ENCODE results near the gene PKP4. TPM values are rescaled to one million over a fixed set of nuclear protein-coding genes. Genes with fewer than 3 reads are reported as not detected.

The PKP4 gene
- total RNA-seq, 1 experiment from 2014 or later, result 67.7 TPM

DNA sequence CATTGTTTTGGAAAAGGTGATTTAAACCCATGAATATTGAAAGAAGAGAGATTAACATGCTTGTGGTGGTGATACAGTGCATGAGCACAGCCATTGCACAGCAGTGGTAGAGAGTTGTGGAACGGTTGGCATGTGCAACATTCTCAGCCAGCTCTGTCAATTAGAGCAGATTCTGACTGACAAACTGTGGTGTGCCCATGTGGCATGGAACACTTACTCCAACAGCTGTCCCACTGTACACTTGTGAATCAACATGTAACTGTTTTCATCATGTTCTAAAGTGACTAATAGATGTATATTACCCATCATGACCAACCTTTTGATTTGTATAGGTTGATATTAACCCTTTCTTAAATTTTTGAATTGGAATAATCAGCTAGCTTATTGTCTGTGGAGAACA, 55.6 kb downstream of the PKP4 start:
- CTCF ChIA-PET, result no interaction called here
- Histone ChIP-seq H3K4me3 (ENCODE audit: low read depth, low read length, poor library complexity, severe bottlenecking) (no peak overlapping the region), H3K9me3 (ENCODE audit: low read depth, low read length, poor library complexity, severe bottlenecking) (no peaks in the 10 kb centered on the region), H3K4me1 (ENCODE audit: insufficient read depth, low read length, poor library complexity, severe bottlenecking) (peaks cover 11% of the 10 kb centered on the region), H3K27me3 (replicated peaks; ENCODE audit: insufficient read depth, low read depth, low read length, poor library complexity) (no peaks in the 10 kb centered on the region), H3K36me3 (ENCODE audit: insufficient read depth, low read length, poor library complexity, severe bottlenecking) (no peaks in the 10 kb centered on the region), H3K27ac (ENCODE audit: low read depth, low read length, poor library complexity, severe bottlenecking) (no peak overlapping the region)
- no peak for TF ChIP-seq EZH2 (IDR thresholded peaks at IDR 0.05; ENCODE audit: borderline replicate concordance, low read depth, low read length, poor library complexity, severe bottlenecking)
- TF ChIP-seq, protein P1, sequence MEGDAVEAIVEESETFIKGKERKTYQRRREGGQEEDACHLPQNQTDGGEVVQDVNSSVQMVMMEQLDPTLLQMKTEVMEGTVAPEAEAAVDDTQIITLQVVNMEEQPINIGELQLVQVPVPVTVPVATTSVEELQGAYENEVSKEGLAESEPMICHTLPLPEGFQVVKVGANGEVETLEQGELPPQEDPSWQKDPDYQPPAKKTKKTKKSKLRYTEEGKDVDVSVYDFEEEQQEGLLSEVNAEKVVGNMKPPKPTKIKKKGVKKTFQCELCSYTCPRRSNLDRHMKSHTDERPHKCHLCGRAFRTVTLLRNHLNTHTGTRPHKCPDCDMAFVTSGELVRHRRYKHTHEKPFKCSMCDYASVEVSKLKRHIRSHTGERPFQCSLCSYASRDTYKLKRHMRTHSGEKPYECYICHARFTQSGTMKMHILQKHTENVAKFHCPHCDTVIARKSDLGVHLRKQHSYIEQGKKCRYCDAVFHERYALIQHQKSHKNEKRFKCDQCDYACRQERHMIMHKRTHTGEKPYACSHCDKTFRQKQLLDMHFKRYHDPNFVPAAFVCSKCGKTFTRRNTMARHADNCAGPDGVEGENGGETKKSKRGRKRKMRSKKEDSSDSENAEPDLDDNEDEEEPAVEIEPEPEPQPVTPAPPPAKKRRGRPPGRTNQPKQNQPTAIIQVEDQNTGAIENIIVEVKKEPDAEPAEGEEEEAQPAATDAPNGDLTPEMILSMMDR (conservative IDR thresholded peaks at IDR 0.05; ENCODE audit: low read depth, low read length), result no peak
- BruUV-seq (replicated peaks), result no TSS peak
- intact Hi-C loops (cut with micrococcal nuclease; ENCODE audit: unreplicated experiment), result no loop called here
- DNase-seq (ENCODE audit: low spot score), result no peak
- POLR2A ChIA-PET (ENCODE audit: low non-redundant PET), result no interaction called here

DNA sequence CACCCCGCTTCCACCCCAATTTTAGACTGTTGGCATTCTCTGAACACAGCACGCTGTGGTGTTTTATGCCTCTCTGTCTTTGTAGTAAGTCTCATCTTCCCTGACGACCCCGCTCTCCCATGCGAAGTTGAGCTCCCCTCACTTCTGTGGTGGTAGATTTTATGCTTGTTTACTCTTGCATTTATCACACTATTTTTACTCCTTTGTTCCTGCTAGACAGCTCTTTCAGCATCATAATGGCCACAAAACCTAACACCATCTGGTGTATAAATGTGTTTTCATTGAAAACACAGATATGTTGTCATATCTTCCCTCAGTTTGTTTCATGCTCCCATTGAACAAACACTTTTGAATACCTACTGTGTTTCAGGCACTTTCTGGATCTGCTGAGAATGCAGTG, 57.1 kb downstream of the PKP4 start:
- Histone ChIP-seq H3K4me3 (ENCODE audit: low read depth, low read length, poor library complexity, severe bottlenecking) (no peak overlapping the region), H3K4me1 (ENCODE audit: insufficient read depth, low read length, poor library complexity, severe bottlenecking) (peaks cover 23% of the 10 kb centered on the region), H3K36me3 (ENCODE audit: insufficient read depth, low read length, poor library complexity, severe bottlenecking) (no peaks in the 10 kb centered on the region), H3K27me3 (replicated peaks; ENCODE audit: insufficient read depth, low read depth, low read length, poor library complexity) (no peaks in the 10 kb centered on the region), H3K9me3 (ENCODE audit: low read depth, low read length, poor library complexity, severe bottlenecking) (no peaks in the 10 kb centered on the region), H3K27ac (ENCODE audit: low read depth, low read length, poor library complexity, severe bottlenecking) (no peak overlapping the region)
- no peak for TF ChIP-seq EZH2 (IDR thresholded peaks at IDR 0.05; ENCODE audit: borderline replicate concordance, low read depth, low read length, poor library complexity, severe bottlenecking)
- TF ChIP-seq, protein P1 (conservative IDR thresholded peaks at IDR 0.05; ENCODE audit: low read depth, low read length), result no peak
- DNase-seq (ENCODE audit: low spot score), result no peak
- BruUV-seq (replicated peaks), result no TSS peak
- intact Hi-C loops (cut with micrococcal nuclease; ENCODE audit: unreplicated experiment), result no loop called here
- ChIA-PET CTCF (no interaction called here), POLR2A (ENCODE audit: low non-redundant PET) (no interaction called here)

DNA sequence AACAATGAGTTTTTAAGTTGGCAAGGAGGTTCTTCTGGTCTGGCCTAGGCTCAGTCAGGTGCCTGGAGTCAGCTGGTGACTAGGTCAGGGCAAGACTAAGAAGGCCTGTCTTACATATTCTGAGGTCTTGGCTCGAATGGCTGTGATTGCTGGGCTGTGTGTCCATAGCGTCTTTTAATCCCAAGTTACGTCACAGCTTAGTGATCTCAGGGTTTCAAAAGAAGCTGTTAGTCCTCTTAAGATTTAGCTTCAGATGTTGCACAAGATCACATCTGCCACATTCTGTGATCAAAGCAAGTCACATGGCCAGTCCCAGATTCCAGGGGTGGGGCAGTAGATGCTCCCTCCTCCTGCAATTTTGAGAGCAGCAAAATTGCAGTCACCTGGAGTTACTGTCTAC, 61.3 kb downstream of the PKP4 start:
- ChIA-PET CTCF (no interaction called here), POLR2A (ENCODE audit: low non-redundant PET) (no interaction called here)
- no TSS peak for BruUV-seq (replicated peaks)
- no peak overlapping the region for H3K27ac ChIP-seq (ENCODE audit: low read depth, low read length, poor library complexity, severe bottlenecking)
- TF ChIP-seq, protein P1 (conservative IDR thresholded peaks at IDR 0.05; ENCODE audit: low read depth, low read length), result no peak
- no peak for TF ChIP-seq EZH2 (IDR thresholded peaks at IDR 0.05; ENCODE audit: borderline replicate concordance, low read depth, low read length, poor library complexity, severe bottlenecking)
- H3K36me3 ChIP-seq (ENCODE audit: insufficient read depth, low read length, poor library complexity, severe bottlenecking), result no peaks in the 10 kb centered on the region
- H3K27me3 ChIP-seq (replicated peaks; ENCODE audit: insufficient read depth, low read depth, low read length, poor library complexity), result no peaks in the 10 kb centered on the region
- peak; percentile 62 for DNase-seq (ENCODE audit: low spot score)
- intact Hi-C loops (cut with micrococcal nuclease; ENCODE audit: unreplicated experiment), result no loop called here
- H3K4me3 ChIP-seq (ENCODE audit: low read depth, low read length, poor library complexity, severe bottlenecking), result no peak overlapping the region
- H3K9me3 ChIP-seq (ENCODE audit: low read depth, low read length, poor library complexity, severe bottlenecking), result peaks cover 7% of the 10 kb centered on the region
- H3K4me1 ChIP-seq (ENCODE audit: insufficient read depth, low read length, poor library complexity, severe bottlenecking), result peaks cover 12% of the 10 kb centered on the region

Data from A673 (cell line).